ENCODE data around the gene POLA1.

GRCh38 chrX:24658421-24658820 lies 35.3 kb upstream of the POLA1 start:
- TF ChIP-seq CTCF (IDR thresholded peaks at IDR 0.05) (no peak), POLR2A (IDR thresholded peaks at IDR 0.05) (no peak), EP300 (IDR thresholded peaks at IDR 0.05) (no peak), POLR2AphosphoS5 (IDR thresholded peaks at IDR 0.05) (no peak)
